NOMO-1 treated with dmso at 0.1 percent for 144 hours (cell line): Measurements from ENCODE around the gene ZNRF1.
"Not testable (repeated sequence)": the region's sequence is repeated elsewhere in the genome, so short reads cannot be mapped to it uniquely, and the experiment has no call there.

Experiments used
- DNase-seq: peaks from one replicate; lab custom pipeline; 2025; ENCODE audit not compliant: unreplicated experiment; lab: John Stamatoyannopoulos, UW

Gene ZNRF1

DNA sequence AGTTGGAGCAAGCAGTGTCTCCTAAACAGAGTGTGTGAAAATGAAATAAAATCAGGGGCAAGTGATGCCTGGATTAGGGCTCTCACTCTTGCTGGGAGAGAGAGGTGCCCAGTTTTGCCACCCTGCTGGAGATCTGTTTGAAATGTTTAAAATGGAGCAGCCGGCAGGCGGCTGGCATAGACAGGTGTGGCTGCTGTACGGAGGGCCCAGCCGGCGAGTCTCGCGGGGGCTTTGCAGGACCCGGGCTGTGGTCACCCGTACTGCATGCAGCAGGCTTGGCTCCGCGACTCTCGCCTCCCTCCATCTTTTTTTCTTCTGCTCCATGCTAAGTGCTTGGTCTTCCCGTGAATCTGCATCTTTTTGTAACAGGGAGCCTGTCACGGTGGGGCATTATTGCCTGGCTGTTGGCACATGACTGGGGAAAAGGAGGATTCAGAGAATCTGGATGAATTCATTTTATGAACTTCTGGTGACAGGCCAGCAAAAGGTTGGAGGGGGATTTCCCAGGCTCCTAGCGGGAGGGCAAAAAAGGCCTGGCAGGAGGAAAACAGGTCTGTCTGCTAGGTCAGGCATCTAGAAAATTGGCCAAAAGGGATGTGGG is 1.8 kb downstream of the ZNRF1 start:
- no peak for DNase-seq

DNA sequence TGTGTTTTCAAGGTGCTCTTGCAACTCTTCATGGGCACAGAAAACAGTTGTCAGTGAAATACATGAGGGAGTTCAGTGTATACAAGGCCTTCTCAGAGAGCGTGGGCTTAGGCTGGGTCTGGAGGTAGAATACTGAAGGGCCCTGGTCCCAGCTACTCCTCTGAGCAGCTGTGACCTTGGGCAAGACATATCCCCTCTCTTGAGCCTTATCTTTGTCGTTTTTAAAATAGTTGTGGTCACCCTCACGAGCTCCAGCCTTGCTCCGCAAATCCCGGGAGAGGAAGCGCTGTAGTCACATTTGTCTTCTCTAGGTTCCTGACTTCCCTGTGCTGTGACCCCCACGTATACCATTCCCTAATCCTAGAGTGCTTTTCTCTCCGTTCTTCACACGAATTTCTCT is 3.6 kb downstream of the ZNRF1 start:
- no peak for DNase-seq

DNA sequence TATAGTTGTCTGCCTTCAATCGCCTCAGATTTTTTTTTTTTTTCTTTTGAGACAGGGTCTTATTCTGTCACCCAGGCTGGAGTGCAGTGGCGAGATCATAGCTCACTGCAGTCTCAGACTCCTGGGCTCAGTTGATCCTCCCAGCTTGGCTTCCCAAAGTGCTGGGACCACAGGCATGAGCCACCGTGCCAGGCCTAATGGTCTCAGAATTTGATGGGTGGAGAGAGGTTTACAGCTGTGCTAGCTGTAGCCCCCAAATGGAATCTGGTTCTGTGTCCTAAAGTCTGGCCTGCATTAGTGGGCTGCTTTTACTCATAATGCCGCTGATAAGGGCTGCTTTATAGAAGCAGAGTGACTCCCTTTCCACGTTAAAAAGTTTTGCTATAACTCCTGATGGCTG is 5.1 kb downstream of the ZNRF1 start:
- no peak for DNase-seq

DNA sequence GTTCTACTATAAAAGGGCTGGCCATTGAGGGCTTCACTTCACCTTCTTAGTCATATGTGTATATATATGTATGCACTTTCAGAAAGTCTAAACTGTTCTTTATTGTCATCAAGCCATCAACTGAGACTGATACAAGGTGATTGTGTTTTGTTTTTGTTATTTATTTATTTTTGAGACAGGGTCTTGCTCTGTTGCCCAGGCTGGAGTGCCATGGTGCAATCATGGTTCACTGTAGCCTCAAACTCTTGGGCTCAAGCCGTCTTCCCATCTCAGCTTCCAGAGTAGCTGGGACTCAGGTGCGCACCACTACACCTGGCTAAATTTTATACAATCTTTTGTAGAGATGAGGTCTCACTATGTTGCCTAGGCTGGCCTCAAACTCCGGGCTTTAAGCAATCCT is 5.6 kb downstream of the ZNRF1 start:
- no peak for DNase-seq

DNA sequence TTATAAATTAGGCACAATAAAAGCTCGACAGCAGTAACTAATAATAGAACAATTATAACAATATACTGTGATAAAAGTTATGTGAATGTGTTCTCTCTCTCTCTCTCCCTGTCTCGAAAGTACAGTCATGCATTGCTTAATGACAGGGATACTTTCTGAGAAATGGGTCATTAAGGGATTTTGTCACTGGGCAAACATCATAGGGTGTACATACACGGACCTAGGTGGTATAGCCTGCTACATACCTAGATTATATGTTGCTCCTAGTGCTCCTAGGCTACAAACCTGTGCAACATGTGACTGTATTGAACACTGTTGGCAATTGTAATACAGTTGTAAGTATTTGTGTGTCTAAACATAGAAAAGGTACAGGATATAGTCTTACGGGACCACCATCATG is 6.9 kb downstream of the ZNRF1 start:
- no peak for DNase-seq

DNA sequence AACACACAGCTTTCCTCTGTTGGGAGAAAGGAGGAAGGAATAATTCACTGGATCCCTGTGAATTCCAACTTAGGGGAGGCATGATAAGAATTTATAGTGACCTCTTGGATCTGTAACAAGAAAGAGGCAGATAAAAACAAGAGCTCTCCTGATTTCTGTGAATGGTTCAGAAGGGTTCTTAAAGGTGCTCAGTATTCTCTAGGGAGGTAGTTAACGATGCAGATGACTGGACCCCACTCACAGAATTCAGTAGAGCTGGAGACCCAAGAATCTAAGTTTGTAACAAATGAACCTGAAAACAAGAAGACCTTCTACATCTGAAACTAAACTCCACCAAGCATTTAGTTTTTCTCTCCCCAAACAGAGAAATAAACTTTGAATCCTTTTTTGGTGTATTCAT is 8.6 kb downstream of the ZNRF1 start:
- DNase-seq: no peak

DNA sequence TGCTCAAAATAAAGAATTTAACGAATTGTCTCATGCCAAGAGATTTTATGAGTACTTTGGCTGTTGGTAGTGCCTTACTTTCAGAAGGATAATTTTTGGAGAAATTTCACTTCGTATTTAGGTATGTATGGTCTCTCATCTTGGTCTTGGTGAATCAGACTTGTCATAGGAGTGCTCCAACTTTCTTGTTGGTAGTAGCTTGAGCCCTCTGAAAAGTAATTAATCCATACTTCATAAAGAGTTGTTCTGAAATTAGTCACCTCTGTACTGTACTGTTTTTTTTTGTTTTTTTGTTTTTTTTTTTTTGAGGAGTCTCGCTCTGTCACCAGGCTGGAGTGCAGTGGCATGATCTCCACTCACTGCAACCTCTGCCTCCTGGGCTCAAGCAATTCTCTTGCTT is 11.6 kb downstream of the ZNRF1 start:
- DNase-seq: no peak

DNA sequence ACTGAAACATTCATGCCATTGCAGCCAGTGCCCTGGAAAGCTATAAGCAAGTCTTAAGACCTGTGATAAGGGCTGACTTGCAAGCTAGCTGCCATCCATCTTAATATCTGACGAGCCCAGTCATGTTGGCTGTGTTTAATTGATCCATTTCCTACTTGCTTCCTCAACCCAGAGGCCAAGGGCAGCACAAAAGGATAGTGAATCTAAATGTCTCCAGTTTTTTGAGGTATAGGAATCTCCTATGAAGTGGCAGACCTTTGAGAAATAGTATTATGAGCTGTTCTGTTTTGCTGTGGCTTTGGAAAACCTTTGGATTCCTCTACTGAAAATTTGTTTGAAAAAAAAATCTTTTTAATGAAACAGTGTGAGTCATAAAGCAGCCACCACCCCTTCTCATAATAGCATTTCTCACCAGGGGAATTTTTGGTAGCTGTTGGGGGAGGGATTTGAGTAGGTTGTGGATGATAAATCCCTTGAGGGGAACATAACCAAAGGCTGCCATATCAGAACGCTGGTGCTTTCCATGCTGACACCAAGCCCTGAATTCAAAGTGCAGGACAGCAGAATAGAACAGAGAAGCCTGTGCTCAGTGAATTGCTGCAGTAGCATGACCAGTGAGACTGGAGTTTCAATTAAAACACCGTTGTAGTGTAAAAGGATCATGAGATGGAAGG is 12.9 kb downstream of the ZNRF1 start:
- peak; percentile 43 for DNase-seq

DNA sequence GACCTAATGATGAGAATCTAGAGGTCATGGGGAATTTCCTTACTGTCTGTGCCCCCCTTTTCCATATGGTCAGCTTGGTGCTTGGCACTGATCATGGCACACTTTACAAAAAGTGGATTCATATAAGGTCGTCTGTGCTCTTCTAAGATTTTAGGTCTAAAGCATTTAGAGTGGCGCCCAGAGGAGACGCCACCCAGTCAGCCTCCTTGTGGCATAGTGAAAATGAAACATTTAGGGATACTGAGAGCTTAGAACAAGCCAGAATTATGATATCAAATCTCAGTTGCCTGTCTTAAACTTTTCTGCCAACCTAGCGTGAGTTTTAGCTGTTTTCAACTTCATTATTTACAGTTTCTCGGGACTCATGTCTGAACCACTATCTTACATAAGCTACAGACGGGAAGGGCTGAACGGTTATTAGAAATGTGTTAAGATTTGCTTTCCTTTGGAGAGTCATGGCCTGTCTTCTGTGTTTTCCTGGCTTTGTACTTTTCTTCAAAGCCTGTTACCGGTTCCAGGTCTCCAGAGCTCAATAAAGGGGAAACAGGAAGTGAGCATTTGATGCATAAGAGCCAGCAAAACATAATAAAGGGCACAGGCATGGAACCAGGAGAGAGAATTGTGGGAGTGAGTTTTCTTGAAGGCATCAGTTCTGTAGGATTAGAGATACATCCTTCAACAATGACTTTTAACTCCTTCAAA is 13.7 kb downstream of the ZNRF1 start:
- DNase-seq: no peak

DNA sequence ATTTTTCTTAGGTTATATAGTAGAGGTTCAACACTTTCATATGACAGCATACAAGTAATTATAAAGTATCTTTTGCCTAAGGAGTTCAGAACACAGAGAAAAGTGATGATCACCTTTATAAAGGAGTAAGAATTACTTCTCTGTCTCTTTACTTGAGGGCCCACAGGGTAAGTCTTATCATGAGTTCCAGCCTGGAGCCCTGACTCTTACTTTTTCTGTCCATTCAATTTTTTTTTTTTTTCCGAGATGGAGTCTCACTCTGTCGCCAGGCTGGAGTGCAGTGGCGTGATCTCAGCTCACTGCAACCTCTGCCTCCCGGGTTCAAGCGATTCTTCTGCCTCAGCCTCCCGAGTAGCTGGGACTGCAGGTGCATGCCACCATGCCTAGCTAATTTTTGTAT is 14.3 kb downstream of the ZNRF1 start:
- not testable (repeated sequence) for DNase-seq

DNA sequence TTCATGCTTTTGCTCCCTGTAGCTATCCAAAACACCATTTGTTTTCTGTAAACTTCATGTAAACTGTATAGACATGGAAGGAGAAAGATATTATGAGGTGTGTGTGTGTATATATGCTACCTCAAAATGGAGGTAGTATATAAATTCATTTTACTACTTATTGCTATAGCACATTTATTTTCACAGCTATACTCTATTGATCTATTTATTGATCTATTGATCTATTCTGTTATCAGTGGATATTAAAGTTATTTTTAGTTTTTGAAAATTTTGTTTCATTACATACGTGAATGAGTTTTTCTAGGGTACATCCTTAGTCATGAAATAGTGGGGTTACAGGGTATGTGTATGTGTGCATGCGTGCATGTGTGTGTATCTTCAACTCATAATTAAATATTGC is 15.5 kb downstream of the ZNRF1 start:
- DNase-seq: no peak

DNA sequence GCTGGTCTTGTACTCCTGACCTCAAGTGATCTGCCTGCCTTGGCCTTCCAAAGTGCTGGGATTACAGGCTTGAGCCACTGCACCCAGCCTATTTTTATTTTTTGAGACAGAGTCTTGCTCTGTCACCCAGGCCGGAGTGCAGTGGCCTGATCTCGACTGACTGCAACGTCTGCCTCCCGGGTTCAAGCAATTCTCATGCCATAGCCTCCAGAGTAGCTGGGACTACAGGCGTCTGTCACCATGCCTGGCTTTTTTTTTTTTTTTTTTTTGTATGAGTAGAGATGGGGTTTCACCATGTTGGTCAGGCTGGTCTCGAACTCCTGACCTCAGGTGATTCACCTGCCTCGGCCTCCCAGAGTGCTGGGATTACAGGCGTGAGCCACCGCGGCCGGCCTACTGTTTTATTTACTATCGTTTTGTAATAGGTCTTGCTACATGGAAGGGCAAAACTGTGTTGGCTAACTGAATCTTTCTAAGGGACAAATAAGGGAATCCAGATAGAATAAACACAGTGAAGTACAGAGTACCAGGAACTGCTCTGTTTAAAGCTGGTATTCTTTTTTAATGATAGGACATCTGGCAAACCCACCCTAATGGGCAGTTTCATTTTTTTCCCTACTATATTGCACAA is 17.7 kb downstream of the ZNRF1 start:
- not testable (repeated sequence) for DNase-seq

DNA sequence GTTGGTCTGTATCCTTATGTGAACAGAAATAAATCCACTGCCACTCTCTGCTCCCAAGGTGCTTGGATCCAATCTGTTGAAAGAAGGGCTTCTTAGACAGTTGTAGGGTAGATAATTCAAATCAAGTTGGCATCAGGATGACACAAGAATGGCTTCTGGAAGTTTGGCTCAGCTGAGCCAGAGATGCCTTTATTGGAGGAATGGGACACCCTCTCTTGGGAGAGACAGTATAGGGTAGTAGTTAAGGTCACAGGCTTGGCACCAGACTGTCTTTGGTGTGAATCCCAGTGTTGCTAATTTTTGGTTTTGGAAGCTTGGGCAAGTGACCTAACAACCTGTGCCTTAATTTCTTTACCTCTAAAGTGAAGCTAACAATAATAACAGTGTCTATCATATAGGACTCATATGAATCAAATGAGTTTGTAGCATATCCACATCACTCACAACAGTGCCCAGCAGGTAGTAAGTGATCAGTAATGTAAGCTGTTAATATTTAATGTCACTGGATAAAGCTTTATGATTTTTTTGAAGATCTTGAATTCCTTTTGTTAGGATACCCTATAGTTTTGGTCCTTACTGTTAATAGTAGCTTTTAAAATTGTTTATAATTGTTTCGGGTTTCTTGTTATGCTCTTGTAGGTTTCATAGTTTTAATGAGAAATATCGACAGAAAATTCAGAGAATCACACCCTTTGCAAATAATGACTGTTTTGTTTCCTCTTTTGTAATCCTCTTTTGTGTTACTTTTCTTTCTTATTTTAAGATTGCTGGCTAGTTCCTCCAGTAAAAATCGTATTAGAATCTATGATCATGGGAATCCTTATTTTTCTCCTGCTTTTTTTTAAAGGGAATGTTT is 19.1 kb downstream of the ZNRF1 start:
- DNase-seq: no peak

DNA sequence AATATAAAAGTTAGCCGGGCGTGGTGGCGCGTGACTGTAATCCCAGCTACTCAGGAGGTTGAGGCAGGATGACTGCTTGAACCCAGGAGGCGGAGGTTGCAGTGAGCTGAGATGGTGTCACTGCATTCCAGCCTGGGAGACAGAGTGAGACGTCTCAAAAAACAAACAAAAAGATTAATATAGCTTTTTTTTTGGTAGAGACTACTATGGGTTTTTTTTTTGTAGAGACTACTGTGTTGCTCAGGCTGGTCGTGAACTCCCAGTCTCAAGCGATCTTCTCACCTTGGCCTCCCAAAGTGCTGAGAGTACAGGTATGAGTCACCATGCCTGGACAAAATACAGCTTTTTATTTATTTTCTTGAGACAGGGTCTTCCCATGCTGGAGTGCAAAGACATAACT is 20.2 kb downstream of the ZNRF1 start:
- DNase-seq: no peak

DNA sequence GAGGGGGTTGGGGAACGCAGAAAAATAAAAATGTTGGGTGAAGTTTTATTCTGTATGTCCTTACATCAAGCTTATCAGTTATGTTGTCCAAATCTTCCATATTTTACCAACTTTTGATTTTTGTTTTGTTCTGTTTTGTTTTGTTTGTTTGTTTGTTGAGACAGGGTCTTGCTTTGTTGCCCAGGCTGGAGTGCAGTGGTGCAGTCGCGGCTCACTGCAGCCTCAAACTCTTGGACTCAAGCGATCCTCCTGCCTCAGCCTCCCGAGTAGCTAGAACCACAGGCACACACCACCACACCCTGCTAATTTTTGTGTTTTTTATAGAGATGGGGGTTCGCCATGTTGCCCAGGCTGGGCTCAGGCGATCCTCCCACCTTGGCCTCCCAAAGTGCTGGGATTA is 20.8 kb downstream of the ZNRF1 start:
- no peak for DNase-seq

DNA sequence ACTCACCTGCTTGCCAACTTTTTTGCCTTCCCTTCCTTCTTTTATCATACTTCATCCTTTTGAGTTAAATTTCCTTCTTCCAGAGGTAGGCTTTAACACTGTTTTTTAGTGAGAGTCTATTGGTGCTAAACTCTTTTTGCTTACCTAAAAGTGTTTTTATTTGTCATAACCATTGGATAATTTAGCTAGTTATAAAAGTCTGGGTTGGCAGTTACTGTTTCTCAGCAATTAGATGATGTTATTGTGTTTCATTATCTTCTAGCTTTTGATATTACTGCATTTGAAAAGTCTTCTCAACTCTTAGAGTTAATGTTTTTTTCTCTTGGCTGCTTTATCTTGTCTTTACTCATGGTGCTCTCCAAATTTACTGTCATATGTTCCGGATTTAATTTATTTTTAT is 22.6 kb downstream of the ZNRF1 start:
- DNase-seq: no peak

DNA sequence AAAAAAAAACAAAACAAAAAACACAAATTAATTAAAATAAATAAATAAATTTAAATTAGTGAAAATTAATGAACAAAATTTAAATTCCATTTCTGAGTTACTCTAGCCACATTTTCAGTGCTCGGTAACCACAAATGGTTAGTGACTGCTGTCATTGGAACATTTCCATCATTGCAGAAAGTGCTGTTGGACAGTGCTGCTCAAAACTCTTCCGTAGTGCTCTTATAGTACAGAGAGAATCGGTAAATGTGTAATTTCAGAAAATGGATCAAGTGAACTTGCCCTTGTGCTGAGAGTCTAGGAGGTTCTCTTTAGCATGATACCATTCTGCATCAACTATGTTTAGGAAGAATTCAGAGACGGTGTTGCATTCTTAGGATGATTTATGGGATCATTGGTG is 23.7 kb downstream of the ZNRF1 start:
- no peak for DNase-seq

DNA sequence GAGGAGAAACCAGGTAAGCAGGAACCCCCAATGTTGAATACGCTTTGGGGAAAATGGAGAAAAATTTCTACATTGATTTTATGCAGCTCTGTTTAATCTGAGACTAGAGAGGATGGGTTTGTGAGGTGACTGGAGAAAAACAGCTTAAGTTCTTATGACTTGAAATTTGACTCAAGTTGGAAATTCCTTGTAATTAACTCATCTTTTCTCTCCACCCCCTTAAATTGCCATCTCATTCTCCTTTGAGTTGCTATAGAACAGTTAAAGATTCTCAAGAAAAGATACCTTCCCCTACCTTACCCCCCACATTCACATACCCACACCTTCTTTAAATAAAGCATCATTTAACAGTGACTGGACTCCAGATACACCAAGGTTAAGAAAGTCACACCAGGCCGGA is 24.2 kb downstream of the ZNRF1 start:
- DNase-seq: no peak

DNA sequence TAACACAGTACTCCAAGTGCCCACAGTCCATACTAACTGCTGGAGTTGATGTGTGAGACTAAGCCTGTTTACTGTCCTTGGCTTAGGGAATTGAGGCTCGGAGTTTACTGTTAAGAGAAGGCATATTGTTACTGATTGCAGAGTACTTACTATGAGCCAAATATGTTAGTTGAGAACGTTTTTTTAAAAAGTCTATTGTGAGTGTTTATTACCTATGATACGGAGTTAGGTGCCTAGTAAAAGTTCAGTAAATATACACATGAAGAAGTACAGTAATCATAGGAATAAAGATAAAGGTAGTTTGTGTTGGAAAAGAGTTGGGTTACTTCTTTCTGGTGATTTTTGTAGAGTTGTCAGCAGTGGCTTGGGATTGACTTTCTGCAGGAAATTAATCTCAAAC is 25.4 kb downstream of the ZNRF1 start:
- DNase-seq: no peak

DNA sequence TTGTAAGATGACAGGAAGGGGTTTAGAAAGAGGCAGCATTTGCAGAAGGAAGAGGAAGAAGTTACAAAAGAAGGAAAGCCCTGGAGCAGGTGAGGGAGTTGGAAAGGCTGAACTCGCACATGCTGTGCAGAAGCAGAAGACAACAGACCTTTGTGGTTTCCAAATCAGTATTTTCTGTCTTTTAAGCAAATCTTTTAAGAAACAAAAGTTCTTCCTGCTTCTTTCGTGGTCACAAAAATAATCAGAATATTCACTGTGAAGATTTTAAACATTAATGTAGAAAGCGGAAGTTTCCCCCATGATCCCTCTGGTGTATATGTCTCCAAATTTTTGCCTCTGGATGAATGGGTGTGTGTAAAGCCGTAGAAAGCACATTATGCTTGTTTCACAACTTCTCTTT is 25.8 kb downstream of the ZNRF1 start:
- DNase-seq: peak; percentile 15

DNA sequence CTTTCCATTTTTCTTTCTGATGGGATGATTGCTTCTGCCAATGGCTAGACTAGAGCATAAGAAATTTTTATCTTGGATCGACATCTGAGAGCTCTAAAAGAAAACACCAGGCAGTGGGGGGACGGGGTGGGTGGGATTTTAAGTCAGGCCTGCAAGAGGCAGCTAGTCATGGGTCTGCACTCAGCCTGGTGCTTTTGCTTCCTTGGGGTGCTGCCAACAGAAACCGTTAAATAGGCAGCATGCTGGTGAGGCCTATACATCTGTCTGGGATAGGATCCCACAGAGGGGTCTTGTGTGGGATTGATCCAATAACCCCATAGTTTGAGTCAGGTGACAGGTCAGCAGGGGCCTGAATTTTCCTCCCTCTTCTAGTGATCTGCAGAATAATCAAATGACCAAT is 26.9 kb downstream of the ZNRF1 start:
- DNase-seq: no peak
